Measurements from ENCODE around the gene SOX6. TPM values are rescaled to one million over a fixed set of nuclear protein-coding genes. Genes with fewer than 3 reads are reported as not detected.

SOX6 gene
- polyA plus RNA-seq, 1 donor from 2014 or later = 2.2 TPM

GRCh38 chr11:15920856-15921629, 435.3 kb downstream of the SOX6 start:
- Histone ChIP-seq H3K4me2 (ENCODE audit: low read length) (no peak overlapping the region), H3K27me3 (ENCODE audit: insufficient read depth, low read depth, low read length) (no peaks in the 10 kb centered on the region), H3K27ac (ENCODE audit: low read length) (no peak overlapping the region), H3K79me2 (replicated peaks; ENCODE audit: insufficient read depth, low read length) (no peaks in the 10 kb centered on the region), H3K36me3 (ENCODE audit: insufficient read depth, low read length) (no peaks in the 10 kb centered on the region), H2AFZ (ENCODE audit: low read depth, low read length) (no peak overlapping the region), H3F3A (ENCODE audit: insufficient read depth, low read length, poor library complexity, severe bottlenecking) (no peaks in the 10 kb centered on the region), H3K9ac (ENCODE audit: low read length) (no peak overlapping the region), H3K9me2 (ENCODE audit: insufficient read depth, low read length) (no peaks in the 10 kb centered on the region), H3K9me3 (ENCODE audit: low read length) (no peaks in the 10 kb centered on the region), H4K20me1 (ENCODE audit: insufficient read depth) (no peaks in the 10 kb centered on the region), H3K4me3 (ENCODE audit: low read length) (no peak overlapping the region)
- TF ChIP-seq EZH2 (IDR thresholded peaks at IDR 0.05; ENCODE audit: borderline replicate concordance, insufficient read depth, low read length, poor library complexity, severe bottlenecking) (no peak), RAD21 (conservative IDR thresholded peaks at IDR 0.05) (no peak), TAF1 (IDR thresholded peaks at IDR 0.05; ENCODE audit: low read depth) (no peak), SMC3 (conservative IDR thresholded peaks at IDR 0.05; ENCODE audit: poor library complexity) (no peak), MXI1 (conservative IDR thresholded peaks at IDR 0.05; ENCODE audit: poor library complexity, severe bottlenecking) (no peak), EP300 (conservative IDR thresholded peaks at IDR 0.05; ENCODE audit: poor library complexity, severe bottlenecking) (no peak)

GRCh38 chr11:15918674-15919073, 437.7 kb downstream of the SOX6 start:
- no peak overlapping the region for H3K4me3 ChIP-seq (ENCODE audit: low read length)
- TF ChIP-seq TAF1 (IDR thresholded peaks at IDR 0.05; ENCODE audit: low read depth) = no peak
- no peak for TF ChIP-seq POLR2AphosphoS5 (IDR thresholded peaks at IDR 0.05)
- TF ChIP-seq EP300 (conservative IDR thresholded peaks at IDR 0.05; ENCODE audit: poor library complexity, severe bottlenecking) = no peak
- no peak for TF ChIP-seq EZH2 (IDR thresholded peaks at IDR 0.05; ENCODE audit: borderline replicate concordance, insufficient read depth, low read length, poor library complexity, severe bottlenecking)
- no peak for TF ChIP-seq REST (IDR thresholded peaks at IDR 0.05; ENCODE audit: borderline replicate concordance)
- no peak for TF ChIP-seq RAD21 (conservative IDR thresholded peaks at IDR 0.05)
- TF ChIP-seq SMC3 (conservative IDR thresholded peaks at IDR 0.05; ENCODE audit: poor library complexity) = no peak
- no peak for TF ChIP-seq MXI1 (conservative IDR thresholded peaks at IDR 0.05; ENCODE audit: poor library complexity, severe bottlenecking)
- TF ChIP-seq CTCF (IDR thresholded peaks at IDR 0.05; ENCODE audit: poor library complexity, severe bottlenecking) = no peak
- H3K27ac ChIP-seq (ENCODE audit: low read length) = no peak overlapping the region

More at GRCh38 chr11:15918674-15919073, 437.7 kb downstream of the SOX6 start:
- no peaks in the 10 kb centered on the region for H3K9me2 ChIP-seq (ENCODE audit: insufficient read depth, low read length)
- H3K36me3 ChIP-seq (ENCODE audit: insufficient read depth, low read length) = no peaks in the 10 kb centered on the region
- no peaks in the 10 kb centered on the region for H3K27me3 ChIP-seq (ENCODE audit: insufficient read depth, low read depth, low read length)
- no peaks in the 10 kb centered on the region for H3F3A ChIP-seq (ENCODE audit: insufficient read depth, low read length, poor library complexity, severe bottlenecking)
- no peak overlapping the region for H3K4me2 ChIP-seq (ENCODE audit: low read length)
- H3K9me3 ChIP-seq (ENCODE audit: low read length) = no peaks in the 10 kb centered on the region
- H3K79me2 ChIP-seq (replicated peaks; ENCODE audit: insufficient read depth, low read length) = no peaks in the 10 kb centered on the region
- H3K9ac ChIP-seq (ENCODE audit: low read length) = no peak overlapping the region
- no peak overlapping the region for H2AFZ ChIP-seq (ENCODE audit: low read depth, low read length)
- H4K20me1 ChIP-seq (ENCODE audit: insufficient read depth) = no peaks in the 10 kb centered on the region
